PC-9 (cell line): ENCODE data around the gene EDN1. TPM values are rescaled to one million over a fixed set of nuclear protein-coding genes. Genes with fewer than 3 reads are reported as not detected.

Source experiments
- BruUV-seq: library from RNA; stranded (reverse); fragments of 400-500 nt; replicated peaks from 2 replicates; lab custom pipeline; 2021; lab: Mats Ljungman, UMichigan
- CTCF ChIA-PET: fragments of 300-600 bp; sonication (Branson Sonifier 250); formaldehyde crosslinking; loops from one replicate; lab custom pipeline; 2022; ENCODE audit warnings: antibody characterized with exemption; lab: Charles Lee
- POLR2A ChIA-PET: fragments of 300-600 bp; sonication (Branson Sonifier 250); formaldehyde crosslinking; loops from one replicate; lab custom pipeline; 2022; ENCODE audit warnings: antibody characterized with exemption; ENCODE audit not compliant: unreplicated experiment; lab: Charles Lee
- DNase-seq, 2 experiments: peaks; one replicate each; pipeline versions ENCODE4 v3.0.0 to v3.0.0-alpha.2; 2015 to 2022; ENCODE audit warnings: mixed read lengths in 1 of 2
- H2AFZ ChIP-seq: fragments of 200-600 bp; sonication (generic); 2 replicates; pipeline ENCODE4 v1.8.1; 2017; ENCODE audit warnings: antibody characterized with exemption
- H3F3A ChIP-seq: fragments of 200-600 bp; sonication (generic); 2 replicates; pipeline ENCODE4 v1.8.1; 2017; ENCODE audit warnings: antibody characterized with exemption, mild to moderate bottlenecking, low read depth; ENCODE audit not compliant: insufficient read depth
- H3K27ac ChIP-seq: fragments of 200-600 bp; sonication (generic); 2 replicates; pipeline ENCODE4 v1.6.1; 2016; ENCODE audit warnings: mixed run types
- H3K27me3 ChIP-seq: fragments of 200-600 bp; sonication (generic); 2 replicates; pipeline ENCODE4 v1.6.1; 2016; ENCODE audit warnings: low read depth, mixed run types; ENCODE audit not compliant: insufficient read depth
- H3K36me3 ChIP-seq: fragments of 200-600 bp; sonication (generic); 2 replicates; pipeline ENCODE4 v1.6.1; 2016; ENCODE audit warnings: low read depth, mixed run types
- H3K4me1 ChIP-seq: fragments of 200-600 bp; sonication (generic); replicated peaks from 2 replicates; pipeline ENCODE4 v1.6.1; 2016; ENCODE audit warnings: mixed run types; ENCODE audit not compliant: insufficient read depth
- H3K4me2 ChIP-seq: fragments of 200-600 bp; sonication (generic); 2 replicates; pipeline ENCODE4 v1.6.1; 2017; ENCODE audit warnings: mixed run types
- H3K4me3 ChIP-seq: fragments of 200-600 bp; sonication (generic); 2 replicates; pipeline ENCODE4 v1.6.1; 2016; ENCODE audit warnings: mixed run types
- H3K79me2 ChIP-seq: fragments of 200-600 bp; sonication (generic); 2 replicates; pipeline ENCODE4 v1.6.1; 2017; ENCODE audit warnings: low read depth, mixed run types
- H3K9me2 ChIP-seq: fragments of 200-600 bp; sonication (generic); 2 replicates; pipeline ENCODE4 v1.8.1; 2017; ENCODE audit warnings: mild to moderate bottlenecking; ENCODE audit not compliant: insufficient read depth
- H3K9me3 ChIP-seq: fragments of 200-600 bp; sonication (generic); 2 replicates; pipeline ENCODE4 v1.8.1; 2016; ENCODE audit warnings: low read depth; ENCODE audit not compliant: insufficient read depth
- H4K20me1 ChIP-seq: fragments of 200-600 bp; sonication (generic); 2 replicates; pipeline ENCODE4 v1.8.1; 2017; ENCODE audit not compliant: insufficient read depth
- CTCF ChIP-seq: fragments of 200-600 bp; sonication (generic); conservative IDR thresholded peaks from 2 replicates; pipeline ENCODE4 v1.6.1; 2017; ENCODE audit warnings: mixed run types, antibody characterized with exemption, mild to moderate bottlenecking, moderate library complexity
- EZH2 ChIP-seq: fragments of 200-600 bp; sonication (generic); IDR thresholded peaks from 2 replicates; pipeline ENCODE4 v1.8.0; 2017; ENCODE audit warnings: antibody characterized with exemption, low read depth
- intact Hi-C: fragments of 100-400 bp; cut with micrococcal nuclease; formaldehyde crosslinking; loops from one replicate; pipeline ENCODE4 v1.10.0; 2022; ENCODE audit not compliant: unreplicated experiment
- total RNA-seq: library from RNA; stranded (reverse); gene quantifications from 2 replicates; pipeline ENCODE4 v1.2.3, GENCODE V29; 2021

Gene EDN1
- total RNA-seq, 1 experiment from 2014 or later = 3.3 TPM

GRCh38 chr6:12276930-12277315 is 13.2 kb upstream of the EDN1 start:
- Histone ChIP-seq H3K9me3 (no peaks in the 10 kb centered on the region), H3K4me3 (no peak overlapping the region), H3K36me3 (no peaks in the 10 kb centered on the region), H3K4me1 (peaks cover 25% of the 10 kb centered on the region), H3K9me2 (no peaks in the 10 kb centered on the region), H3F3A (no peaks in the 10 kb centered on the region), H3K4me2 (no peak overlapping the region), H3K79me2 (no peaks in the 10 kb centered on the region), H2AFZ (no peak overlapping the region), H4K20me1 (no peaks in the 10 kb centered on the region), H3K27ac (no peak overlapping the region), H3K27me3 (no peaks in the 10 kb centered on the region)
- no peak for DNase-seq
- BruUV-seq = no TSS peak
- ChIA-PET POLR2A (no interaction called here), CTCF (no interaction called here)
- intact Hi-C loops = no loop called here
- TF ChIP-seq CTCF = no peak
- TF ChIP-seq EZH2 = no peak

- BruUV-seq = no TSS peak
- Histone ChIP-seq H3K9me3 (no peaks in the 10 kb centered on the region), H3F3A (no peaks in the 10 kb centered on the region), H4K20me1 (no peaks in the 10 kb centered on the region), H3K27me3 (no peaks in the 10 kb centered on the region), H3K36me3 (no peaks in the 10 kb centered on the region), H3K9me2 (no peaks in the 10 kb centered on the region), H2AFZ (no peak overlapping the region), H3K4me1 (peaks cover 25% of the 10 kb centered on the region), H3K4me3 (no peak overlapping the region), H3K79me2 (no peaks in the 10 kb centered on the region), H3K27ac (no peak overlapping the region), H3K4me2 (no peak overlapping the region)
- no peak for DNase-seq
- TF ChIP-seq EZH2 (no peak), CTCF (no peak)
- POLR2A ChIA-PET = no interaction called here
- CTCF ChIA-PET = no interaction called here
- intact Hi-C loops = no loop called here
These were observed 12.8 kb upstream of the EDN1 start for GRCh38 chr6:12277386-12277785.

GRCh38 chr6:12278915-12279314 is 11.2 kb upstream of the EDN1 start:
- DNase-seq = no peak
- ChIA-PET POLR2A (no interaction called here), CTCF (no interaction called here)
- H3K27ac ChIP-seq = no peak overlapping the region
- no peaks in the 10 kb centered on the region for H3K27me3 ChIP-seq
- H3K36me3 ChIP-seq = no peaks in the 10 kb centered on the region
- intact Hi-C loops = no loop called here
- H3K4me1 ChIP-seq = peaks cover 25% of the 10 kb centered on the region
- no peak overlapping the region for H3K4me2 ChIP-seq
- no peaks in the 10 kb centered on the region for H3F3A ChIP-seq
- no peak overlapping the region for H2AFZ ChIP-seq
- H3K9me2 ChIP-seq = no peaks in the 10 kb centered on the region
- H3K4me3 ChIP-seq = no peak overlapping the region
- H4K20me1 ChIP-seq = no peaks in the 10 kb centered on the region
- BruUV-seq = no TSS peak
- TF ChIP-seq CTCF = no peak
- TF ChIP-seq EZH2 = no peak
- no peaks in the 10 kb centered on the region for H3K79me2 ChIP-seq
- no peaks in the 10 kb centered on the region for H3K9me3 ChIP-seq
